Tibial artery (tissue), 4 donors: ENCODE results near the gene PRAMEF1.

Experiments used
- DNase-seq, 2 donors: peaks; one replicate each; pipeline ENCODE4 v3.0.0-alpha.2; 2019
- H3K27ac ChIP-seq, 2 donors: fragments of 200-600 bp; sonication (generic) in 1 of 2; 1 replicate in 1 of 2; 2 replicates in 1 of 2; pipeline ENCODE4 v1.5.1; 2018 to 2019; ENCODE audit warnings: mild to moderate bottlenecking in 1 of 2
- H3K27me3 ChIP-seq, 2 donors: fragments of 200-600 bp; sonication (generic) in 1 of 2; one replicate each; pipeline versions ENCODE4 v1.5.1 to v1.6.0; 2016 to 2019
- H3K36me3 ChIP-seq, 3 donors: fragments of 200-600 bp; sonication (generic) in 2 of 3; one replicate each; pipeline ENCODE4 v1.5.1; 2016 to 2019; ENCODE audit warnings: mild to moderate bottlenecking in 2 of 3
- H3K4me1 ChIP-seq, 4 donors: fragments of 200-600 bp; sonication (generic) in 2 of 4; 1 replicate in 3 of 4; 2 replicates in 1 of 4; pipeline ENCODE4 v1.5.1; 2016 to 2019
- H3K4me3 ChIP-seq, 2 donors: fragments of 200-600 bp; sonication (generic) in 1 of 2; 1 replicate in 1 of 2; 2 replicates in 1 of 2; pipeline ENCODE4 v1.5.1; 2018 to 2019; ENCODE audit warnings: mild to moderate bottlenecking in 2 of 2
- H3K9me3 ChIP-seq, 3 donors: fragments of 200-600 bp; sonication (generic) in 1 of 3; one replicate each; pipeline ENCODE4 v1.5.1; 2016 to 2019
- CTCF ChIP-seq, 2 experiments: fragments of 200-600 bp in 1 of 2; fragments of 450-650 bp in 1 of 2; IDR thresholded peaks; one replicate each; pipeline ENCODE4 v1.5.1; 2017 to 2019; ENCODE audit warnings: antibody characterized with exemption in 2 of 2, mild to moderate bottlenecking in 1 of 2, moderate library complexity in 1 of 2
- intact Hi-C: fragments of 100-400 bp; cut with DNase I; formaldehyde crosslinking; loops from one replicate; pipeline ENCODE4 v1.15.0; 2023; ENCODE audit warnings: low total_unique reads

Gene PRAMEF1

GRCh38 chr1:12771186-12771585, 20.0 kb upstream of the PRAMEF1 start:
- DNase-seq = no peak
- Histone ChIP-seq H3K36me3 (no peaks in the 10 kb centered on the region), H3K27me3 (peaks cover 0 to 30% of the 10 kb centered on the region in 2 donors)

GRCh38 chr1:12772520-12772919, 18.7 kb upstream of the PRAMEF1 start:
- H3K4me1 ChIP-seq = no peaks in the 10 kb centered on the region
- DNase-seq = no peak

More at GRCh38 chr1:12771186-12771585, 20.0 kb upstream of the PRAMEF1 start:
- no peak overlapping the region for H3K27ac ChIP-seq
- no peak for TF ChIP-seq CTCF (IDR thresholded peaks at IDR 0.05)
- no peak overlapping the region for H3K4me3 ChIP-seq
- H3K9me3 ChIP-seq = peaks cover 0 to 2% (median 0%) of the 10 kb centered on the region in 3 donors
- intact Hi-C loops = no loop called here
- no peaks in the 10 kb centered on the region for H3K4me1 ChIP-seq

GRCh38 chr1:12773438-12773837, 17.8 kb upstream of the PRAMEF1 start, which contains the start of gene PRAMEF12:
Gene PRAMEF12, plus strand, starts transcription at chr1:12773738. Its CDS starts 1,130 bp downstream, at chr1:12774868.
- Histone ChIP-seq H3K4me3 (no peak within 1 kb of the TSS), H3K36me3 (no peaks in the 10 kb centered on the region), H3K27ac (no peak within 1 kb of the TSS), H3K4me1 (no peaks in the 10 kb centered on the region), H3K27me3 (peaks cover 0 to 27% of the 10 kb centered on the region in 2 donors), H3K9me3 (no peaks in the 10 kb centered on the region)
- DNase-seq = no peak
- no peak for TF ChIP-seq CTCF (IDR thresholded peaks at IDR 0.05)
- intact Hi-C loops = no loop called here

More at GRCh38 chr1:12772520-12772919, 18.7 kb upstream of the PRAMEF1 start:
- no peak for TF ChIP-seq CTCF (IDR thresholded peaks at IDR 0.05)
- Histone ChIP-seq H3K36me3 (no peaks in the 10 kb centered on the region), H3K4me3 (no peak overlapping the region), H3K27me3 (peaks cover 0 to 30% of the 10 kb centered on the region in 2 donors), H3K27ac (no peak overlapping the region), H3K9me3 (no peaks in the 10 kb centered on the region)
- intact Hi-C loops = no loop called here

- no peak for TF ChIP-seq CTCF (IDR thresholded peaks at IDR 0.05)
- intact Hi-C loops = no loop called here
- no peak for DNase-seq
- H3K4me3 ChIP-seq = no peak overlapping the region
- H3K4me1 ChIP-seq = no peaks in the 10 kb centered on the region
- H3K36me3 ChIP-seq = no peaks in the 10 kb centered on the region
- no peaks in the 10 kb centered on the region for H3K9me3 ChIP-seq
- H3K27me3 ChIP-seq = peaks cover 0 to 13% of the 10 kb centered on the region in 2 donors
- no peak overlapping the region for H3K27ac ChIP-seq
These were observed 16.3 kb upstream of the PRAMEF1 start for GRCh38 chr1:12774801-12775345.

GRCh38 chr1:12775443-12775842, 15.8 kb upstream of the PRAMEF1 start:
- TF ChIP-seq CTCF (IDR thresholded peaks at IDR 0.05) = no peak
- H3K4me3 ChIP-seq = no peak overlapping the region
- no peaks in the 10 kb centered on the region for H3K9me3 ChIP-seq
- no peaks in the 10 kb centered on the region for H3K36me3 ChIP-seq
- peaks cover 0 to 7% of the 10 kb centered on the region in 2 donors for H3K27me3 ChIP-seq
- no peak overlapping the region for H3K27ac ChIP-seq
- DNase-seq = no peak
- intact Hi-C loops = no loop called here
- no peaks in the 10 kb centered on the region for H3K4me1 ChIP-seq
